Islet of Langerhans (tissue), 1 donor: ENCODE results near the gene PARL.

Experiments used
- FAIRE-seq: peaks from one replicate; lab custom pipeline; 2011; peaks lifted over from hg19 to GRCh38; lab: Jason Lieb, UNC

PARL gene

GRCh38 chr3:183845608-183846288 lies 38.9 kb downstream of the PARL start:
- no peak for FAIRE-seq

- FAIRE-seq: no peak
Observed at GRCh38 chr3:183845090-183845489, 39.6 kb downstream of the PARL start.

GRCh38 chr3:183844606-183845005 lies 40.1 kb downstream of the PARL start:
- FAIRE-seq: no peak

- no peak for FAIRE-seq
Observed at GRCh38 chr3:183839751-183840150, 44.9 kb downstream of the PARL start.

GRCh38 chr3:183837894-183838293 lies 46.8 kb downstream of the PARL start:
- FAIRE-seq: no peak

DNA sequence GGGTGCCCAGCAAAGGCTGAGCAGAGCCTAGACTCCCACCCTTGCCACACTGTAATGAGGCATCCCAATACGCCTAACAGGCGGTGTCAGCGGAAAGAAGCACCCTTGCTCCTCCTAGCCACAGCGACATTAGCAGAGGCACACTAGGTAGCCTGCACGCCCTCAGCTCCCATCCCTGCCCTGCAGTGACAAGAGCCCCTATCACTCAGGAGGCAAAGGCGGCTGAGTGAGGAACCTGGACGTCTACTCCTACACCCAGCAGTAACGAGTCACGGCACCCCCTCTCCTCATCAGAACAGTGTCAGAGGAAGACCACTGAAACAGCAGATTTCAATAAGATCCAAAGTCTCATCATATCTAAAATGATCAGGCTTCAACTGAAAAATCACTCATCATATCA lies 47.3 kb downstream of the PARL start:
- no peak for FAIRE-seq

DNA sequence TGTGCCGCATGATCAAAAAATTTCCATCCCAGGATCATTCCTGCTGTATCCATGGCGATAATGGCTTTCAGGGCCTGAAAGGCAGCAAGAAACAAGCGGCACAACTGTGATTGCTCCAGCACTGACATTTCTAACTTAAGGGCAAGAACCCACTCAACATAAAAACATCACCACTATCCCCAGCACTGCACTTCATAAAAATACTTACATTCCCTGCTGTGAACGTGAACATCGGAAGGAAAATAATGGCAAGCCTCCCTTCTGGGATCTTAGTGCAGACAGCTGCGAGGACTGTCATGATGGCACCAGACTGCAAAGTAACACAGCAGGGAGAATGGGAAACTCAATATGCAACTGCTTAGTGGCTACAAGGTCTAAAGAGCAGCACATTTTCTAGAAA lies 51.2 kb downstream of the PARL start:
- no peak for FAIRE-seq

DNA sequence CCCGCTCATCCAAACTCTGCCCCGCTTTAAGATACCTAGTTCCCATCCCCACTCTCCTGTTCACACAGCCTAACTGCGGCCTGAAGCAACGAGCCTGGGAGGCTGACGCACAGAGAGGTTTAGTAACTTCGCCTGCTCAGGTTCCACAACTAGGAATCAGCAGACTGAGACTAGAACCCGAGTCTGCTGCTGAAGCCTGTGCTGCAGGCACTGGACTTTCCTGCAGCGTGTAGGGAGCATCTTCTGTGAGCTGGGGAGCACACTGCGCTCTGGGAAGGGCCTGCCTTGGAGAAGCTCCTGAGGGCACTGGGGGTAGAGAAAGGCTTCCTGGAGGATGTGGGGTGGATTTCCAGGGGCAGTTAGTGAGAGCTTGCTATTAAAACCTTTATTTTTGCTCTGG lies 54.5 kb downstream of the PARL start:
- no peak for FAIRE-seq

- FAIRE-seq: no peak
Observed at GRCh38 chr3:183829466-183829865, 55.2 kb downstream of the PARL start.

DNA sequence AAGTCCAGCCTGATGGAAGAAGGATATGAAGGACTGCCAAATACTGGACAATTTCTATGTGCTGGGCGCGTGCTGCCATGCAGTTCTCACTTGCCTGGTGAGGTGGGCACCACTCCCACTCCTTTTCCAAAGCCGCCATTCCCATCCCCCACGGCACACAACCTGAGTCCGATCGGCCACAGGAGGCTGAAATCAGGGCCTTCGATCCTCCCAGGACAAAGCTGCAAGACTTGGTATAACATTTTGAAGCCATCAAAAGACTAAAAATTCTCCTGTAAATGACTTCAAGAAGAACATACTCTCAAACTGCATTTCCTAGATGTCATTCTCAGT lies 56.2 kb downstream of the PARL start:
- FAIRE-seq: no peak

DNA sequence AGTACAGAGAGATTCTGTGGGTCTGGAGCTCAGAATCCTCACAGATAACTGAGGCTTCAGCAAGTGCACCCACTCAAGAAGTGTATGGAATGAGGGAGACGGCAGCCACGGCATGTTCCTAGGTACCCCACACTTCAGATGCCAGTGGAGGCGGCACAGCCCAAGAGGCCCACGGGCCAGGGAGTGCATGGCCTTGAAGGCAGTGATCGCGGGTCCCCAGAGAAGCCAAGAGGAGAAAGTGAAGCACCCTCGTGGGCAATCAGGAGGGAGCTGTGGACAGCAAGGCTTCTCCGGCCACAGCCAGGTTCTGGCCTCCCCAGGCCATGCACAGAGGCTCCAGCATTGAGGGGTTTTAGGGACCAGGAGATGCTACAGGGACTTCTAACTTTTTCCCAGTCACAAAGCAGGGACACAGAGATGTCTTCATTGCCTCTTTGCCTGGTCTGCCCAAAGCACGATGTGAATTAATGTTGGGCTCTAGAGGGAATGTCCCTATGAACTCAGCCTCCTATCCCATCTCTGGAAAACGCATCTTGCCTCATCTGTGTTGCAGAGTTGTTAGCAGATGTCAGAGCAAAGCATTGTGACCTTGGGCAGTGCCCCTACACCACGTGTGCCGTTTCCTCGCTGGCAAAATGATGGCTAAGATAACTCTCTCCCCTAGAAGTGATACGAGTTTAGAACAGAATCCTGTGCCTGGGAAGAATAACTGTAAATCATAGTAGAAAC lies 56.7 kb downstream of the PARL start:
- no peak for FAIRE-seq

DNA sequence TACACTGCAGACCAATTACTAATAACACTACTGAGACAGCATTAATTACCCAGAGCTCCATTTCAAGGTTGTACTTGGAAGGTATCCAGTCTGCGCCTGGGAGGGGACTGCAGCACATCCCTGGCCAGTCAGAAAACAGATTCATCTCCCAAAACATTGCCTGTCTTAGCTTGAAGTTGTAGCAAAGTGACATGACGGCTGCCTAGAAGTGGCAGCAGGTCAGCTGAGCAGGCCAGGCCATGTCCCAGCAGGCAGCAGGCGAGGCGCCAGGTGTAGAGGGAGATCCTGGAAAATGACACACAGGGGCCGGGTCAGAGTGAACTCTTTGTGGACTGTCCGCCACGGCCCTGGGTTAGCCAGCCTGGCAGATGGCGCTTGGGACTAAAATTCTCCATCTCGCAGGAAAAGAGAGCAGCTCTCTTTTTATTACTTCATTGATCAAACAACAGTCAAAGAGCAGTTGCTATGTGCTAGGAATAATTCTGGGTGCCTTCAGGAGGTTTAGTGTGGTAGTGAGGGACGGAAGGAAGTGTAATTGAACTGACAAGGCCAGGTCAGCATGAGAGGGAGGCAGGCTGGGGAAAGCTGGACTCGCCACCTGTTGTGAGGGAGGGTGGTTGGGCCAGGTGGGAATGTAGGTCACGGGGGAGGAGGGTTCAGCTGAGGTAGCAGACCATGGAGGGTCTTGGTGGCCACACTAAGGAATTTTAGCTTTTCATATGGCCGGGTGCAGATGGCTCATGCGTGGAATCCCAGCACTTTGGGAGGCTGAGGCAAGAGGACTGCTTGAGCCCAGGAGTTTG lies 58.0 kb downstream of the PARL start:
- FAIRE-seq: no peak

DNA sequence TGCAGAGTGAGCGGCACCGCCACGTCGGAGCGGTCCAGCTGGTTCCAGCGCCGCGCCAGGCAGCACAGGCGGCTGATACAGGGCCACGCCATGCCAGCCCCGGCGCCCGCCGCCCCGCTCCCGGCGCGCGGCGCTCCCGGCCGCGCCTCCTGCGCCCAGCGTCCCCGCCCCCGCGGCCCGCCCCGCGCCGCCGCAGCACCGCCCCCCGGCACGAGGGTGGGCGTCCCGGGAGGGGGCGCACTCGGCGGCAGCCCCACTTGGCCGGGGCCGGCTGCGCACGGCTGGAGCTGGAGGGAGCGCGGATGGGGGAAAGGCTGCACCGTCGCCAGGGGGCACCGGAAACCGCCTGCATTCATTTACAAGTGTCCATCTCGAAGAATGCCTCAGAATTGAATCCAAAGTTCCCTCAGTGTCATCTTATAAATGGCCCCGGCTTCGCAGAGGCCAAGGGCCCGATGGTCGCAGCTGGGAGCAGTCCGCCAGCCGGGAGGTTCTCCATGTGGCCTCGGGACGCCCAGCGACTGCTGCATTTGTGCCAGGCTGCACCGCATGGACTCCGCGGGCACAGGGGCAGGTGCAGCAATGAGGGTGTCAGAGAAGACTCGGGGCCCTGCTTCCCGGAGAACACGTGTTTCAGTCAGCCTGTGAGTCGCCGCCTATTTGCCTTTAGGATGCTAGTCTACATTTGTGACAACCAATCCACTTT lies 59.1 kb downstream of the PARL start, which contains the start of gene MAP6D1:
Gene MAP6D1, minus strand, starts transcription at position 122 of the 706 bp plus-strand sequence. Its CDS starts 30 bp downstream, at position 92.
- no peak for FAIRE-seq

DNA sequence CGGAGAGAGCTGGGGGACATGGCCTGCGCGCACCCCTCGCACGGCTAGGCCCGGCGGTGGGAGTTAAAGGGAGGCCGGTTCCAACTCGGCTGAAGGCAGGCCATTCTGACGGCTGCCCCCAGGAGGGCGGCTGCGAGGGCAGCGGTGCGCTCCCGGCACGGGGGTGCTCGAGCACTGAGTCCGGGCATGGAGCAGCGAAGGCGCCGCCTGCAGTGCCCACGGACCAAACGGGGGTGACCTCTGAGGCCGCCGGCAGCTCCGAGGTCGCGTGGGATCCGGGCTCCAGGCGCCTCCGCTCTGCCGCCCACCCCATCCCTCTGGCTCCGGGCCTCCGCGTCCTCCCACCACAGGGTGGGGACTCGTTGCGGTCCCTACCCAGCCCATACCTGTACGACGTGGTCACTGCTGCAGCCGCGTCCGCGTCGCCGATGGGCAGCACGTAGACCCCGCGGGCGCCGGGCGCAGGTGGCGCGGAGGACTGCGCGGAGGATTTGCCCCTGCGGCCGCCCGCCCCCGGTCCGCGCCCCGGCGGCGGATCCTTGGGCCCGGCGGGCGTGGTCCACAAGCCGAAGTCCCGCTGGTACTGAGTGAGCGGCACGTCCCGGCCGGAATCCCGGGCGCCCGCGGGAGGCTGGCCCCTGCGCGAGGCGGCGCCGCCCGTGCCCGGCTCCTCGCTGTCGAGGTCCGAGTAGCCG lies 59.8 kb downstream of the PARL start:
- FAIRE-seq: no peak

DNA sequence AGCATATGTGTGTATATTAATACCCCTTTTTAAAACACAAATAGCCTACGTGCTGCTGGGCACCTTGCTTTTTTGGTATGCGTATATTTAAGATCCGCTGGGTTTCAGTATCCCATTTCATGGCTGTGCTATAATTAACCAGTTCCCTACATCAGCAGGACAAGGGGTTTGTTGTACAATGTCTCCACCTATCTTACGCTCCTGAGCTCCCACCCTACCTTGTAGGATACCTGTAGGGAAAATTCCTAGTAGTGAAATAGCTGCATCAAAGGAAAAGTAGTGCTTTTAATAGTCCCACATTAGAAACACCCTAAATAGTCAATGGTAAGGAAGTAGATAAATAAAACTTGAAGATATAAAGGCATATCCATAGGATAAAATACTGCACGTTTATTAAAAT lies 60.7 kb downstream of the PARL start:
- FAIRE-seq: peak; percentile 17

GRCh38 chr3:183822631-183823030 lies 62.0 kb downstream of the PARL start:
- FAIRE-seq: no peak

GRCh38 chr3:183819831-183820230 lies 64.8 kb downstream of the PARL start:
- FAIRE-seq: no peak

DNA sequence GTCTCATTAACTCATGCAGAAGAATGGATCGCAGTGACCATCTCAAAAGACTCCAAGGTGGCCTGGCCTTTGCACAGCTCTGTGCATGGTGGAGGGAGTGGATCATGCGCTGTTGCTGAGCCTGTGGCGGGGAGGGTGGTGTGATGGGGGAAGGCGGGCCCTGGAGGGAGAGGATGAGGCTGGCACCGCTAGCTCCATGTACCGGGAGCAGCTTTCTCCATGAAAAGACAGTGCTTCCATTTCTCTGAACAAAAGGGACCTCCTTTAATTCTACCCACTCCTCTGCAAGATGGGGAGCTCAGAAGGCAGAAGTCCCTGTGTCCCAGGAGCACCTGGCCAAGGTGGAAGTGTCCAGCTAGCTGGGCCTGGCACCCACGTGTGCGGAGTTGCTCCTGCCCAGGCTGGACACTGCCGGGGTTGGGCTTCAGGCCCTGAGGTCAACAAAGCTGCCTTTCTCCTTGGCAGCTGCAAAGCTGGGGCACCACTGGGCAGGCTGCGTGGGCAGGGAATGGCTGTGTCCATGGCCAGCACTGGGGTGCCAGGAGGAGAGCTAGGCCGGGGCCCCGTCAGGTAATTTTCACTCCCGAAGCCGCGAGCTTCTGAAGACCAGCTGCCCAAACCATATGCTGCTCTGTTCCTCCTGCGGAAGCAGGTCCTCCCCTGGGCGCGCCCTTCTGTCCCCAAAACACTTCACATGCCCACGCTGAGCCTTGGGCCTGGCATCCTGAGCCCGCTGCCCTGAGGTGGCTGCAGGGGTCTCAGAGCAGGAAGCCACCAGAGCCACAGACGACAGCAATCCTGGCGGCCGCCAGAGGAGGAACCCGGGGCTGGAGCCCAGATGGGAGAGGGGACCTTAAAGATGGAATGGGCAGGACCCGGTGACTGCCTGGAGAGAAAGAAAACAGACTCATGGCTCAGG lies 65.7 kb downstream of the PARL start:
- no peak for FAIRE-seq

- no peak for FAIRE-seq
Observed at GRCh38 chr3:183818041-183818620, 66.5 kb downstream of the PARL start.

DNA sequence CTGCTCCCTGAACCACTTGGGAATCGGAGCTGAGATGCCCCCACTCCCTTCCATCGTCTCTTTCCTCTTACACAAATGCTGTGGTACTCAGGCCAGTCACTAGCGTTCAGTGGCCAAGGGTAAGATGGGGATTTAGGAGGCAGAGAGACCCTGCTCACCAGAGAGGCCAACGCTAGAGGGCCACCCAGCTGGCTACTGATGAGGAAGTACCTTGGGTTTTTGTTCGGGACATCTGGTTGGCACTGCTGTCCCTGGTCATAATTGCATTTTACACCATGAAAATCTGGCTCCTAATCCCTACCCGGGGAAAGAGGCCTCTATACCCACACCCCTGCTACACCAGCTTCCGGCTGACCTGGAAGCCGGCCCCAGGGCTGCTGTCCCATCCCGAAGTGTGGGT lies 67.0 kb downstream of the PARL start:
- no peak for FAIRE-seq
